Esophagus squamous epithelium (tissue), 5 donors: ENCODE measurements around the gene MAMDC2. TPM values are rescaled to one million over a fixed set of nuclear protein-coding genes. Genes with fewer than 3 reads are reported as not detected.

Experiments
- DNase-seq: peaks from one replicate; lab custom pipeline; 2025; lab: John Stamatoyannopoulos, UW
- H3K27ac ChIP-seq, 4 donors: fragments of 200-600 bp; sonication (generic); one replicate each; pipeline ENCODE4 v1.5.1; 2016 to 2019; ENCODE audit warnings: mild to moderate bottlenecking in 1 of 4
- H3K27me3 ChIP-seq, 4 donors: fragments of 200-600 bp; sonication (generic); 1 replicate in 3 of 4; 2 replicates in 1 of 4; pipeline versions ENCODE4 v1.5.1 to v1.6.0; 2017 to 2021; ENCODE audit warnings: antibody characterized with exemption in 1 of 4
- H3K36me3 ChIP-seq, 3 donors: fragments of 200-600 bp; sonication (generic); one replicate each; pipeline ENCODE4 v1.5.1; 2016 to 2019
- H3K4me1 ChIP-seq, 3 donors: fragments of 200-600 bp; sonication (generic); one replicate each; pipeline ENCODE4 v1.5.1; 2017 to 2019
- H3K4me3 ChIP-seq, 4 donors: fragments of 200-600 bp; sonication (generic); 1 replicate in 3 of 4; 2 replicates in 1 of 4; pipeline ENCODE4 v1.5.1; 2016 to 2019; ENCODE audit warnings: mild to moderate bottlenecking in 2 of 4, moderate library complexity in 1 of 4
- H3K9me3 ChIP-seq, 3 donors: fragments of 200-600 bp; sonication (generic); one replicate each; pipeline ENCODE4 v1.5.1; 2016 to 2019
- CTCF ChIP-seq, 6 experiments: fragments of 450-650 bp in 4 of 6; fragments of 200-600 bp in 2 of 6; sonication (generic) in 2 of 6; IDR thresholded peaks; one replicate each; pipeline ENCODE4 v1.5.1; 2016 to 2019; ENCODE audit warnings: antibody characterized with exemption in 6 of 6, mild to moderate bottlenecking in 4 of 6, moderate library complexity in 4 of 6
- POLR2A ChIP-seq, 4 donors: fragments of 450-650 bp; IDR thresholded peaks; one replicate each; pipeline ENCODE4 v1.6.1; 2017; ENCODE audit warnings: antibody characterized with exemption in 4 of 4, mild to moderate bottlenecking in 4 of 4, moderate library complexity in 3 of 4
- WGBS, 2 donors: methylation state at CpG; one replicate each; pipeline ENCODE4 v1.1.5; 2018; 5-methylcytosine and 5-hydroxymethylcytosine counted together
- intact Hi-C: fragments of 100-400 bp; cut with DNase I; formaldehyde crosslinking; loops from one replicate; pipeline ENCODE4 v1.15.0; 2022
- total RNA-seq, 4 donors: library from RNA; depleted of rRNA; stranded (reverse); fragments of >200 nt; gene quantifications; one replicate each; pipeline ENCODE4 v1.1.0, GENCODE V29; 2016
- donor health status: DM: yes; HTN: yes; CAD: no.

The MAMDC2 gene
- total RNA-seq, 4 donors from 2014 or later = 1.9 to 58.4 (median 11.3) TPM

DNA sequence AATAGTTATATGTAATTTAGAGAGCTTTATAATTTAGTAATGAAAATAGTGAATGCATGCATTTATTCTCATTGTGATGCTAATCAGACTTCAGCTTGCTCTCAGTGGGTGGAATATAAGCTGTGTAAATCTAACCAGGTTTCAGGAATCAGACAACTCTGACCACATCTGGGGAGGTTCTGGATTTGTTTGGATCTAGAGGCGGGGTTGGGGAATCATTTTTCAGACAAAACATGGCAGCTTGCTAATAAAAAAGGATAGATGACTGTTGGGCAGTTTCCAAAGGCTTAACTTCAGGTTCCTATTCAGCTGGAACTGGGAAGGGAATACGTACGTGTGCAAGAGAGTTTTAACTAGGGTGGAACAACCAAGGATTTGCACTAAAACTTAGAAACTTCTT is 43.2 kb upstream of the MAMDC2 start:
- TF ChIP-seq CTCF (IDR thresholded peaks at IDR 0.05) (no peak), POLR2A (IDR thresholded peaks at IDR 0.05) (no peak)
- intact Hi-C loops = no loop called here
- peaks cover 0 to 25% (median 6%) of the 10 kb centered on the region in 3 donors for H3K4me1 ChIP-seq
- H3K4me3 ChIP-seq = no peak overlapping the region
- H3K9me3 ChIP-seq = no peaks in the 10 kb centered on the region
- no peaks in the 10 kb centered on the region for H3K36me3 ChIP-seq
- DNase-seq = no peak
- WGBS, 2 donors = 28 to 39% methylated on average over 3 of the region's 3 CpGs
- no peak overlapping the region for H3K27ac ChIP-seq
- H3K27me3 ChIP-seq = no peaks in the 10 kb centered on the region

DNA sequence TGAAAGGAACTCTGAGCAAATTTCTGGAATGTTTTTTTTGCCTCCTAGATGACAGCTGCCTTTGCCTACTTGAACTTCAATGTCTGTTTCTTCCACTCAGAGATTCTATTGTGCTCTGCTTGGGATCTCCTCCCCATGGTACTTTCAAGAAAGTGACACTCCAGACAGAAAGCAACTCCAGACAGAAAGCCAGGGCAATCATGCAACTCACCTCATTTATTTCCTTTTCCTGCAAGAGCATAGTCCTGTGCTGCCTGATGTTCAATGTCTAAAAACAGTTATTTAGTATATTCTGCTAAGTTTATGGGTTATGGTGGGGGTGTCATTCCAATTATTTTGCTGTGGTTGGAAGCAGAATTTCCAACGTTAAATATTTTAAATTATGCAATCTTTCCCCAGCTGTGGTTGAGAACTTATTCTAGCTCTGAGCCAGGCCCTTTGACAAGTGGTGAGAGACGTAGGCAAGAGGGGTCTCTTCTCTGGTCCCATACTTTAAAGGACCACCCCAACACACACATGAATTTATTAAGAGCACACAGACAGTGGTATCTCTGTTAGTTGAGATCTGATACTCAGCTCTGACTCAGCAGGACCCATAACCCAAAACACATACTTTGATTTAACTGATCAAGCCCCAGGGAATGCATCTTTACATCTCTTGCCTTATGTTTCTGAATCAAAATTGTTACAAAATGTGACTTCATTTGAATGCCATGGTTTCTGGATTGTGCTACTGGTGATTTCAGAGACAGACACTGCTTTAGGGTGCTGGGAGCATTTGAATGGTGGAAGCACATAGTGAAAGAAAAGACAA is 39.5 kb upstream of the MAMDC2 start:
- WGBS, 2 donors = 36 to 63% methylated on average over 2 of the region's 2 CpGs
- intact Hi-C loops = no loop called here
- Histone ChIP-seq H3K36me3 (no peaks in the 10 kb centered on the region), H3K4me1 (peaks cover 0 to 11% (median 0%) of the 10 kb centered on the region in 3 donors), H3K4me3 (no peak overlapping the region), H3K27me3 (no peaks in the 10 kb centered on the region), H3K27ac (no peak overlapping the region), H3K9me3 (no peaks in the 10 kb centered on the region)
- TF ChIP-seq CTCF (IDR thresholded peaks at IDR 0.05) (no peak), POLR2A (IDR thresholded peaks at IDR 0.05) (no peak)
- no peak for DNase-seq

DNA sequence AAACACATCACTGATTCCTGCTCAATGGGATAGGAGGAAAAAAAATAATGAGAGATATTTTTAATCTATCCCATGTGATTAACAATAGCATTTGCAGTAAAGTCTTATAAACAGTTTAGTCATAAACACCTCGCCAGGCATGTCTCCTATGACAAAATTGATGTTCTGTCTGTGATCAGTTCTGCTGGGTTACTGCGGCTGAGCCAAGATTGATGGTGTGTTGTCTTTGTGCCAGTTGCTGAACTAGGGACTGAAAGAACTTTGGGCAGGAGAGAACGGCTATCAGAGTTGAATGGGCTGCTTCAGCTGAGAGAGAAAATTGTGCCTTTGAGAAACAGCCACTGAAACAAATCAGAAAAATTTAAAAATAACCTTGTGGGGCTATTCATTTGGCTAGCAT is 37.3 kb upstream of the MAMDC2 start:
- DNase-seq = no peak
- TF ChIP-seq POLR2A (IDR thresholded peaks at IDR 0.05) = no peak
- TF ChIP-seq CTCF (IDR thresholded peaks at IDR 0.05) = no peak
- Histone ChIP-seq H3K4me1 (peaks cover 0 to 11% (median 0%) of the 10 kb centered on the region in 3 donors), H3K27ac (peak overlapping the region in 1 of 4 donors; percentile 35), H3K27me3 (no peaks in the 10 kb centered on the region), H3K4me3 (no peak overlapping the region), H3K36me3 (no peaks in the 10 kb centered on the region), H3K9me3 (no peaks in the 10 kb centered on the region)
- intact Hi-C loops = no loop called here
- WGBS, 2 donors = 33 to 37% methylated on average over 3 of the region's 3 CpGs

- no peaks in the 10 kb centered on the region for H3K9me3 ChIP-seq
- intact Hi-C loops = no loop called here
- no peak overlapping the region for H3K4me3 ChIP-seq
- H3K27ac ChIP-seq = no peak overlapping the region
- WGBS, 2 donors = 43 to 61% methylated on average over 2 of the region's 2 CpGs
- peaks cover 0 to 11% (median 0%) of the 10 kb centered on the region in 3 donors for H3K4me1 ChIP-seq
- H3K27me3 ChIP-seq = no peaks in the 10 kb centered on the region
- H3K36me3 ChIP-seq = no peaks in the 10 kb centered on the region
- DNase-seq = no peak
- TF ChIP-seq POLR2A (IDR thresholded peaks at IDR 0.05) (no peak), CTCF (IDR thresholded peaks at IDR 0.05) (no peak)
These were observed 35.8 kb upstream of the MAMDC2 start for GRCh38 chr9:70007831-70008230.

GRCh38 chr9:70010015-70010414 is 33.6 kb upstream of the MAMDC2 start:
- no peak overlapping the region for H3K27ac ChIP-seq
- WGBS, 2 donors = 40 to 53% methylated on average over 3 of the region's 3 CpGs
- no peaks in the 10 kb centered on the region for H3K36me3 ChIP-seq
- no peak for DNase-seq
- no peaks in the 10 kb centered on the region for H3K9me3 ChIP-seq
- no peaks in the 10 kb centered on the region for H3K27me3 ChIP-seq
- H3K4me1 ChIP-seq = peaks cover 0 to 23% (median 6%) of the 10 kb centered on the region in 3 donors
- TF ChIP-seq CTCF (IDR thresholded peaks at IDR 0.05) = no peak
- TF ChIP-seq POLR2A (IDR thresholded peaks at IDR 0.05) = no peak
- intact Hi-C loops = no loop called here
- no peak overlapping the region for H3K4me3 ChIP-seq
